OCI-LY3 (cell line): ENCODE measurements around the gene SPIN2A.
"Not testable (repeated sequence)": the region's sequence is repeated elsewhere in the genome, so short reads cannot be mapped to it uniquely, and the experiment has no call there.

Experiments
- EZH2phosphoT487 ChIP-seq: fragments of 200-600 bp; shearing (Covaris generic); IDR thresholded peaks from 2 replicates; pipeline ENCODE4 v1.6.1; 2018; ENCODE audit warnings: antibody characterized with exemption, mixed run types, low read depth
- TF ChIP-seq, protein P1 (sequence below): fragments of 200-600, 300-600 bp; sonication (generic); IDR thresholded peaks from 2 replicates; pipeline ENCODE4 v1.5.1; 2014; ENCODE audit warnings: antibody characterized with exemption, low read length, low read depth

DNA sequence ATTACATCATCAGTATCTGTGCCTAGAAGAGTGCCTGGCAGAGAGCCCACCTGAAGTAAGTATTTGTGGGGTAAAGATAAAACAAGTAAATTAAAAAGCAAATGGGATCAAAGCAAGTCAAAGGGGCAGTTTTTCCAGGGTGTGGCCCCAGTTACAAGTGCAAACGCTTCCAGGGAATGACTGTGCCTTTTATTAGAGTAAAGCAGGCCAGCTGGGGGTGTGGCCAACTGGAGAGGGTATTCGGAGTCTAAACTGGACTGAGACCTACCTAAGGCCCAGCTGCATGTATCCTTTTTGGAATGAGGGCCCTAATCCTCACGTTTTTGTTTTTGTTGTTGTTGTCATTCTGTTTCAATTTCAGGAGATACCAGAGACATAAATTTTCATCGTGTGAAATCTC is 3.9 kb downstream of the SPIN2A start:
- TF ChIP-seq, protein P1, sequence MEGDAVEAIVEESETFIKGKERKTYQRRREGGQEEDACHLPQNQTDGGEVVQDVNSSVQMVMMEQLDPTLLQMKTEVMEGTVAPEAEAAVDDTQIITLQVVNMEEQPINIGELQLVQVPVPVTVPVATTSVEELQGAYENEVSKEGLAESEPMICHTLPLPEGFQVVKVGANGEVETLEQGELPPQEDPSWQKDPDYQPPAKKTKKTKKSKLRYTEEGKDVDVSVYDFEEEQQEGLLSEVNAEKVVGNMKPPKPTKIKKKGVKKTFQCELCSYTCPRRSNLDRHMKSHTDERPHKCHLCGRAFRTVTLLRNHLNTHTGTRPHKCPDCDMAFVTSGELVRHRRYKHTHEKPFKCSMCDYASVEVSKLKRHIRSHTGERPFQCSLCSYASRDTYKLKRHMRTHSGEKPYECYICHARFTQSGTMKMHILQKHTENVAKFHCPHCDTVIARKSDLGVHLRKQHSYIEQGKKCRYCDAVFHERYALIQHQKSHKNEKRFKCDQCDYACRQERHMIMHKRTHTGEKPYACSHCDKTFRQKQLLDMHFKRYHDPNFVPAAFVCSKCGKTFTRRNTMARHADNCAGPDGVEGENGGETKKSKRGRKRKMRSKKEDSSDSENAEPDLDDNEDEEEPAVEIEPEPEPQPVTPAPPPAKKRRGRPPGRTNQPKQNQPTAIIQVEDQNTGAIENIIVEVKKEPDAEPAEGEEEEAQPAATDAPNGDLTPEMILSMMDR = not testable (repeated sequence)
- TF ChIP-seq EZH2phosphoT487 = not testable (repeated sequence)
